GM12878 (cell line): ENCODE measurements around the gene HMCN1. TPM values are rescaled to one million over a fixed set of nuclear protein-coding genes. Genes with fewer than 3 reads are reported as not detected.

Experiments
- ATAC-seq: fragments of 200-7000 bp; cut with Tn5 transposase; 3 replicates; pipeline ENCODE4 v1.9.1; 2020; ENCODE audit warnings: mild to moderate bottlenecking, moderate library complexity
- BruUV-seq: library from RNA; stranded (reverse); fragments of 400-500 nt; replicated peaks from 2 replicates; lab custom pipeline; 2021; lab: Mats Ljungman, UMichigan
- CTCF ChIA-PET: fragments of 300-600 bp; sonication (Branson Sonifier 250); formaldehyde crosslinking; extraction: SDS; loops from one replicate; lab custom pipeline; 2021; ENCODE audit warnings: inconsistent platforms; lab: Yijun Ruan, JAX
- POLR2A ChIA-PET: fragments of 350-600 bp; formaldehyde crosslinking; extraction: SDS; loops from one replicate; lab custom pipeline; 2021; ENCODE audit warnings: inconsistent platforms; lab: Charles Lee
- RAD21 ChIA-PET: fragments of 300-600 bp; sonication (Branson Sonifier 250); formaldehyde crosslinking; loops from one replicate; lab custom pipeline; 2023; ENCODE audit warnings: antibody characterized with exemption; ENCODE audit not compliant: unreplicated experiment; lab: Charles Lee
- SMC1A ChIA-PET: fragments of 300-600 bp; sonication (Branson Sonifier 250); formaldehyde crosslinking; loops from one replicate; lab custom pipeline; 2023; ENCODE audit not compliant: unreplicated experiment, uncharacterized antibody; lab: Charles Lee
- DNase-seq: peaks from one replicate; pipeline ENCODE4 v3.0.0-alpha.2; 2011; ENCODE audit warnings: low read depth, low spot score
- FAIRE-seq: peaks from 3 replicates; lab custom pipeline; 2011; peaks lifted over from hg19 to GRCh38; lab: Jason Lieb, UNC
- H2AFZ ChIP-seq: 2 replicates; pipeline ENCODE4 v1.6.0; 2011; ENCODE audit warnings: low read depth, low read length, control low read depth; ENCODE audit not compliant: control insufficient read depth
- H3K27ac ChIP-seq: 2 replicates; pipeline ENCODE4 v1.5.1; 2011; ENCODE audit warnings: control low read depth; ENCODE audit not compliant: control insufficient read depth, insufficient read depth
- H3K27me3 ChIP-seq, 2 experiments: replicated peaks in 1 of 2; 2 replicates each; pipeline versions ENCODE4 v1.6.0 to v1.6.1; 2011; ENCODE audit warnings: low read length in 1 of 2; ENCODE audit not compliant: control insufficient read depth in 2 of 2, insufficient read depth in 2 of 2
- H3K36me3 ChIP-seq, 2 experiments: 2 replicates each; pipeline ENCODE4 v1.5.1; 2011; ENCODE audit warnings: low read length in 1 of 2; ENCODE audit not compliant: control insufficient read depth in 2 of 2, insufficient read depth in 2 of 2
- H3K4me1 ChIP-seq: 2 replicates; pipeline ENCODE4 v1.6.1; 2011; ENCODE audit warnings: mild to moderate bottlenecking, low read length, moderate library complexity, mixed read lengths; ENCODE audit not compliant: control insufficient read depth, insufficient read depth
- H3K4me2 ChIP-seq: 2 replicates; pipeline ENCODE4 v1.6.0; 2011; ENCODE audit warnings: control low read depth; ENCODE audit not compliant: control insufficient read depth, insufficient read depth
- H3K4me3 ChIP-seq: fragments of 200-600 bp; sonication (generic); 2 replicates; pipeline ENCODE4 v1.5.1; 2016
- H3K79me2 ChIP-seq: 2 replicates; pipeline ENCODE4 v1.6.0; 2011; ENCODE audit warnings: low read length; ENCODE audit not compliant: control insufficient read depth, insufficient read depth
- H3K9ac ChIP-seq: 2 replicates; pipeline ENCODE4 v1.8.0; 2011; ENCODE audit warnings: low read length, control low read depth, mixed read lengths; ENCODE audit not compliant: control insufficient read depth, insufficient read depth
- H3K9me3 ChIP-seq: replicated peaks from 3 replicates; pipeline ENCODE4 v1.5.1; 2011; ENCODE audit warnings: mild to moderate bottlenecking, low read length; ENCODE audit not compliant: control insufficient read depth, insufficient read depth
- H4K20me1 ChIP-seq: 2 replicates; pipeline ENCODE4 v1.6.0; 2011; ENCODE audit not compliant: control insufficient read depth, insufficient read depth
- BACH1 ChIP-seq: fragments of 450-650 bp; IDR thresholded peaks from 2 replicates; pipeline ENCODE4 v1.6.1; 2017; ENCODE audit warnings: mild to moderate bottlenecking, borderline replicate concordance
- BCL11A ChIP-seq: IDR thresholded peaks from 2 replicates; pipeline ENCODE4 v1.6.1; 2011; ENCODE audit warnings: low read depth, low read length
- BHLHE40 ChIP-seq, 2 experiments: fragments of 450-650 bp in 1 of 2; IDR thresholded peaks; 2 replicates each; pipeline ENCODE4 v1.6.1; 2011 to 2017; ENCODE audit warnings: low read depth in 2 of 2, borderline replicate concordance in 1 of 2, improper control_type of control experiment in 1 of 2, low read length in 1 of 2, mild to moderate bottlenecking in 1 of 2
- CBX5 ChIP-seq: sonication (generic); IDR thresholded peaks from 2 replicates; pipeline ENCODE4 v1.6.1; 2016; ENCODE audit warnings: low read depth, moderate library complexity, mild to moderate bottlenecking, inconsistent platforms
- E4F1 ChIP-seq: fragments of 450-650 bp; IDR thresholded peaks from 2 replicates; pipeline ENCODE4 v1.6.1; 2018; ENCODE audit warnings: borderline replicate concordance, mild to moderate bottlenecking; ENCODE audit not compliant: partially characterized antibody
- MYC ChIP-seq: IDR thresholded peaks from 2 replicates; pipeline ENCODE4 v1.6.1; 2011; ENCODE audit warnings: mild to moderate bottlenecking, low read length, moderate library complexity, inconsistent platforms; ENCODE audit not compliant: insufficient read depth, insufficient replicate concordance, insufficient read length, severe bottlenecking
- WGBS: methylation state at CpG from one replicate; pipeline ENCODE4 v1.1.6; 2016; ENCODE audit warnings: low lambda C conversion rate; ENCODE audit not compliant: insufficient replicate concordance, insufficient coverage; ENCODE audit errors: missing lambda C conversion rate; 5-methylcytosine and 5-hydroxymethylcytosine counted together
- in situ Hi-C: fragments of 300-500 bp; cut with MboI; formaldehyde crosslinking; loops from 9 replicates; pipeline ENCODE4 v1.14.3; 2018; ENCODE audit warnings: mixed read lengths
- intact Hi-C: fragments of 100-400 bp; cut with micrococcal nuclease; formaldehyde crosslinking; loops from one replicate; pipeline ENCODE4 v1.14.2; 2022; ENCODE audit not compliant: unreplicated experiment
- polyA plus RNA-seq, 11 experiments: library from polyadenylated mRNA; depleted of rRNA in 4 of 11; unstranded in 6 of 11; stranded (reverse) in 5 of 11; fragments of >200 nt; fragmentation: Nextera tagmentation in 4 of 11; fragmentation: Illumina TruSeq in 1 of 11; extraction: Ambion mirVana in 4 of 11; extraction: Trizol in 1 of 11; gene quantifications; 1 replicate in 1 of 11; 2 replicates in 10 of 11; pipeline versions ENCODE4 v1.2.1 to v1.2.3, GENCODE V29; 2011 to 2016; ENCODE audit warnings: inconsistent platforms in 2 of 11, missing spikeins in 2 of 11, low read depth in 1 of 11
- total RNA-seq, 4 experiments: library from RNA; depleted of rRNA in 3 of 4; stranded (reverse); fragments of >200 nt in 3 of 4; fragmentation: Illumina TruSeq in 1 of 4; extraction: Trizol in 1 of 4; gene quantifications; 2 replicates each; pipeline versions ENCODE4 v1.2.1 to v1.2.3, GENCODE V29; 2013 to 2021
- TF ChIP-seq, protein P1 (sequence below): fragments of 450-650 bp; IDR thresholded peaks from 2 replicates; pipeline ENCODE4 v1.6.1; 2017; ENCODE audit warnings: mild to moderate bottlenecking, moderate library complexity
- TF ChIP-seq, protein P2 (sequence below): fragments of 150-350 bp; IDR thresholded peaks from 2 replicates; pipeline ENCODE4 v1.6.1; 2016; ENCODE audit warnings: low read depth, low read length

Gene HMCN1
- total and polyA plus RNA-seq, 10 of the 15 experiments (the other 5 are each of a cell fraction or from before 2014, with no cell fraction given) = under 0.01 to 0.07 TPM; not detected in 8

DNA sequence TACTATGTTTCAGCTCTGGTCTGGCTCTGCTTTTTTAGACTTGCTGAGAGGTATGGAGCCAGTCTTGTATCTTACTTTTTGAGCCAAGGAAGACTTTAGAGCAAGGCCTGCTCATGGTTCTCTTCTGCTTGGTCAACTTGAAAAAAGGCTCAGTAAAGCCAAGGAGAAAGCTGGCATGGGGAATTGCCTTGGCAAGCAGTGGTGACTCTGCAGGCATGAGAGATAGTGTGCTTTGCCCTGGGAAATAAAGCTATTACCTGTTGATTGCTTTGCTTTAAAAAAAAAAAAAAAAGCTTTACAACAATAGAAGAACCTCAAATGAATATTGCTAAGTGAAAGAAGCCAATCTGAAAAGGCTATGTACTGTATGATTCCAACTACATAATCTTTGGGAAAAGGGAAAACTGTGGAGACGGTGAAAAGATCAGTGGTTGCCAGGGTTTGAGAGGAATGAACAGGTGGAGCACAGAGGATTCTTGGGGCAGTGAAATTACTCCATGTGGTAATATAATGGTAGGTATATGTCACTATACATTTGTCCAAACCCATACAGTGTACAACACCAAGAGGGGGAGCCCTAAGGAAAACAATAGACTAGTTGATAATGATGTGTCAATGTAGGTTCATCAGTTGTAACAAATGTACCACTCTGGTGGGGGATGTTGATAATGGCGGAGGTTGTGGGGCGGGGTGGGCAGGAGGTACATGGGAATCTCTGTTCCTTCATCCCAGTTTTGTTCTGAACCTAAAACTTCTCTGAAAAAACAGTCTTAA is 87.6 kb downstream of the HMCN1 start:
- ChIA-PET POLR2A (no interaction called here), SMC1A (no interaction called here), CTCF (interaction anchor here (1.5 kb wide), 1 partner anchor 50 kb away, joined by 3 read pairs; no protein-coding TSS in a partner anchor), RAD21 (no interaction called here)
- Histone ChIP-seq H3K4me3 (no peak overlapping the region), H3K4me2 (no peak overlapping the region), H2AFZ (no peak overlapping the region), H3K9me3 (no peaks in the 10 kb centered on the region), H3K4me1 (no peaks in the 10 kb centered on the region), H3K9ac (no peak overlapping the region), H3K79me2 (no peaks in the 10 kb centered on the region), H3K36me3 (no peaks in the 10 kb centered on the region), H3K27me3 (no peaks in the 10 kb centered on the region), H3K27ac (no peak overlapping the region), H4K20me1 (no peaks in the 10 kb centered on the region)
- DNase-seq (no peak), FAIRE-seq (no peak), ATAC-seq (peak; percentile 47)
- BruUV-seq = no TSS peak
- intact Hi-C loops (loop anchor here (5.0 kb wide), 1 partner anchor 51 kb away; no protein-coding TSS in a partner anchor), in situ Hi-C loops (no loop called here)
- TF ChIP-seq MYC = no peak
- TF ChIP-seq E4F1 = no peak
- TF ChIP-seq CBX5 = no peak
- TF ChIP-seq BCL11A = no peak
- TF ChIP-seq, protein P1, sequence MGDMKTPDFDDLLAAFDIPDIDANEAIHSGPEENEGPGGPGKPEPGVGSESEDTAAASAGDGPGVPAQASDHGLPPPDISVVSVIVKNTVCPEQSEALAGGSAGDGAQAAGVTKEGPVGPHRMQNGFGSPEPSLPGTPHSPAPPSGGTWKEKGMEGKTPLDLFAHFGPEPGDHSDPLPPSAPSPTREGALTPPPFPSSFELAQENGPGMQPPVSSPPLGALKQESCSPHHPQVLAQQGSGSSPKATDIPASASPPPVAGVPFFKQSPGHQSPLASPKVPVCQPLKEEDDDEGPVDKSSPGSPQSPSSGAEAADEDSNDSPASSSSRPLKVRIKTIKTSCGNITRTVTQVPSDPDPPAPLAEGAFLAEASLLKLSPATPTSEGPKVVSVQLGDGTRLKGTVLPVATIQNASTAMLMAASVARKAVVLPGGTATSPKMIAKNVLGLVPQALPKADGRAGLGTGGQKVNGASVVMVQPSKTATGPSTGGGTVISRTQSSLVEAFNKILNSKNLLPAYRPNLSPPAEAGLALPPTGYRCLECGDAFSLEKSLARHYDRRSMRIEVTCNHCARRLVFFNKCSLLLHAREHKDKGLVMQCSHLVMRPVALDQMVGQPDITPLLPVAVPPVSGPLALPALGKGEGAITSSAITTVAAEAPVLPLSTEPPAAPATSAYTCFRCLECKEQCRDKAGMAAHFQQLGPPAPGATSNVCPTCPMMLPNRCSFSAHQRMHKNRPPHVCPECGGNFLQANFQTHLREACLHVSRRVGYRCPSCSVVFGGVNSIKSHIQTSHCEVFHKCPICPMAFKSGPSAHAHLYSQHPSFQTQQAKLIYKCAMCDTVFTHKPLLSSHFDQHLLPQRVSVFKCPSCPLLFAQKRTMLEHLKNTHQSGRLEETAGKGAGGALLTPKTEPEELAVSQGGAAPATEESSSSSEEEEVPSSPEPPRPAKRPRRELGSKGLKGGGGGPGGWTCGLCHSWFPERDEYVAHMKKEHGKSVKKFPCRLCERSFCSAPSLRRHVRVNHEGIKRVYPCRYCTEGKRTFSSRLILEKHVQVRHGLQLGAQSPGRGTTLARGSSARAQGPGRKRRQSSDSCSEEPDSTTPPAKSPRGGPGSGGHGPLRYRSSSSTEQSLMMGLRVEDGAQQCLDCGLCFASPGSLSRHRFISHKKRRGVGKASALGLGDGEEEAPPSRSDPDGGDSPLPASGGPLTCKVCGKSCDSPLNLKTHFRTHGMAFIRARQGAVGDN = no peak
- TF ChIP-seq BHLHE40 (IDR thresholded peaks at IDR 0.05; ENCODE audit: borderline replicate concordance in 1 of 2, low read depth in 2 of 2, low read length in 1 of 2) = no peak
- no peak for TF ChIP-seq BACH1
- TF ChIP-seq, protein P2, sequence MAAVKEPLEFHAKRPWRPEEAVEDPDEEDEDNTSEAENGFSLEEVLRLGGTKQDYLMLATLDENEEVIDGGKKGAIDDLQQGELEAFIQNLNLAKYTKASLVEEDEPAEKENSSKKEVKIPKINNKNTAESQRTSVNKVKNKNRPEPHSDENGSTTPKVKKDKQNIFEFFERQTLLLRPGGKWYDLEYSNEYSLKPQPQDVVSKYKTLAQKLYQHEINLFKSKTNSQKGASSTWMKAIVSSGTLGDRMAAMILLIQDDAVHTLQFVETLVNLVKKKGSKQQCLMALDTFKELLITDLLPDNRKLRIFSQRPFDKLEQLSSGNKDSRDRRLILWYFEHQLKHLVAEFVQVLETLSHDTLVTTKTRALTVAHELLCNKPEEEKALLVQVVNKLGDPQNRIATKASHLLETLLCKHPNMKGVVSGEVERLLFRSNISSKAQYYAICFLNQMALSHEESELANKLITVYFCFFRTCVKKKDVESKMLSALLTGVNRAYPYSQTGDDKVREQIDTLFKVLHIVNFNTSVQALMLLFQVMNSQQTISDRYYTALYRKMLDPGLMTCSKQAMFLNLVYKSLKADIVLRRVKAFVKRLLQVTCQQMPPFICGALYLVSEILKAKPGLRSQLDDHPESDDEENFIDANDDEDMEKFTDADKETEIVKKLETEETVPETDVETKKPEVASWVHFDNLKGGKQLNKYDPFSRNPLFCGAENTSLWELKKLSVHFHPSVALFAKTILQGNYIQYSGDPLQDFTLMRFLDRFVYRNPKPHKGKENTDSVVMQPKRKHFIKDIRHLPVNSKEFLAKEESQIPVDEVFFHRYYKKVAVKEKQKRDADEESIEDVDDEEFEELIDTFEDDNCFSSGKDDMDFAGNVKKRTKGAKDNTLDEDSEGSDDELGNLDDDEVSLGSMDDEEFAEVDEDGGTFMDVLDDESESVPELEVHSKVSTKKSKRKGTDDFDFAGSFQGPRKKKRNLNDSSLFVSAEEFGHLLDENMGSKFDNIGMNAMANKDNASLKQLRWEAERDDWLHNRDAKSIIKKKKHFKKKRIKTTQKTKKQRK = no peak
- WGBS = 30% methylated on average over 3 of the region's 3 CpGs
